GM19025 (cell line): ENCODE data around the gene TUBA3E.
"Not testable (repeated sequence)": the region's sequence is repeated elsewhere in the genome, so short reads cannot be mapped to it uniquely, and the experiment has no call there.

Source experiments
- ATAC-seq: cut with Tn5 transposase; IDR thresholded peaks from one replicate; pipeline ENCODE4 v1.9.1; 2021; ENCODE audit warnings: mild to moderate bottlenecking, low read depth, moderate library complexity; ENCODE audit not compliant: unreplicated experiment

TUBA3E gene

GRCh38 chr2:130192451-130192850 is 5.8 kb downstream of the TUBA3E start:
- ATAC-seq, result not testable (repeated sequence)

- not testable (repeated sequence) for ATAC-seq
Observed at GRCh38 chr2:130191319-130191718, 6.9 kb downstream of the TUBA3E start.

GRCh38 chr2:130190237-130190636 is 8.0 kb downstream of the TUBA3E start:
- no peak for ATAC-seq

- ATAC-seq, result not testable (repeated sequence)
Observed at GRCh38 chr2:130188958-130189357, 9.3 kb downstream of the TUBA3E start.

- not testable (repeated sequence) for ATAC-seq
Observed at GRCh38 chr2:130187859-130188792, 10.1 kb downstream of the TUBA3E start.

- ATAC-seq, result no peak
Observed at GRCh38 chr2:130187268-130187667, 11.0 kb downstream of the TUBA3E start.

GRCh38 chr2:130186391-130186790 is 11.8 kb downstream of the TUBA3E start:
- no peak for ATAC-seq

GRCh38 chr2:130185896-130186295 is 12.3 kb downstream of the TUBA3E start:
- ATAC-seq, result no peak

GRCh38 chr2:130185436-130185835 is 12.8 kb downstream of the TUBA3E start:
- ATAC-seq, result no peak

- ATAC-seq, result no peak
Observed at GRCh38 chr2:130183512-130184373, 14.5 kb downstream of the TUBA3E start.

- ATAC-seq, result not testable (repeated sequence)
Observed at GRCh38 chr2:130182826-130183511, 15.3 kb downstream of the TUBA3E start.

- ATAC-seq, result peak; percentile 79
Observed at GRCh38 chr2:130181880-130182682, 16.2 kb downstream of the TUBA3E start, which contains the start of gene MZT2B. Gene MZT2B (plus strand): TSS chr2:130182262. CDS start chr2:130182283, 21 bp downstream.

- ATAC-seq, result peak; percentile 45
Observed at GRCh38 chr2:130181325-130181879, 16.8 kb downstream of the TUBA3E start, which contains the start of gene SMPD4. Gene SMPD4 (minus strand): TSS chr2:130181602. CDS start chr2:130176592, 5,010 bp downstream.

- not testable (repeated sequence) for ATAC-seq
Observed at GRCh38 chr2:130180404-130181324, 17.6 kb downstream of the TUBA3E start.

- not testable (repeated sequence) for ATAC-seq
Observed at GRCh38 chr2:130174866-130175265, 23.4 kb downstream of the TUBA3E start.

- no peak for ATAC-seq
Observed at GRCh38 chr2:130169896-130170295, 28.3 kb downstream of the TUBA3E start.

GRCh38 chr2:130169163-130169562 is 29.1 kb downstream of the TUBA3E start:
- ATAC-seq, result not testable (repeated sequence)

GRCh38 chr2:130166611-130167010 is 31.6 kb downstream of the TUBA3E start:
- ATAC-seq, result not testable (repeated sequence)
